Measurements from ENCODE around the gene NOC3L. TPM values are rescaled to one million over a fixed set of nuclear protein-coding genes. Genes with fewer than 3 reads are reported as not detected.

Gene NOC3L
- total and polyA plus RNA-seq, 9 of the 15 experiments (the other 6 are each of a cell fraction or from before 2014, with no cell fraction given) = 23.8 to 57.6 (median 32.6) TPM

DNA sequence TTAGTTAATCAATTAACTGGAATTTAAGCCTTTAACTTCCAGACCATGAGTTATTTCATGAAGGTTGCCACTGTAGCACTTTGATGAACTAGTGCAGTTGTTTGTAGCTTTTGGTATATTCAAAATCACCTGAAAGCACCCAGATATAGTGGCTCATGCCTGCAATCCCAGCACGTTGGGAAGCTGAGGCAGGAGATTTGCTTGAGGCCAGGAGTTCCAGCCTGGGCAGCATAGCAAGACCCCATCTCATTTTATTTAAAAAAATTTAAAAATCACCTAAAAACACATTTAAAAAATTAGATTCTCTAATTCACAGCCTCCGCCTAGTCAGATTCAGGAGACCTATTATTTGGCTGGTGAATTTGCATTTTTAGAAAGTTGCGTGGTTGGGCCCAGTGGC, 48.6 kb upstream of the NOC3L start:
- Histone ChIP-seq H4K20me1 (replicated peaks; ENCODE audit: control insufficient read depth, insufficient read depth, low read length) (no peaks in the 10 kb centered on the region), H3K9me1 (ENCODE audit: control insufficient read depth, insufficient read depth, low read length) (no peaks in the 10 kb centered on the region), H3K4me1 (replicated peaks in 1 of 2; ENCODE audit: control insufficient read depth in 2 of 2, insufficient read depth in 2 of 2, low read length in 2 of 2) (no peaks in the 10 kb centered on the region; a peak in 1 of 5 replicates), H3K9me3 (replicated peaks; ENCODE audit: control insufficient read depth, insufficient read depth, low read depth, low read length) (no peaks in the 10 kb centered on the region), H3K36me3 (ENCODE audit: control insufficient read depth, insufficient read depth, low read length) (no peaks in the 10 kb centered on the region), H3K9ac (ENCODE audit: insufficient read depth in 1 of 2, low read depth in 2 of 2, low read length in 2 of 2) (no peak overlapping the region), H3K79me2 (ENCODE audit: control insufficient read depth, insufficient read depth, low read length) (peaks cover 61% of the 10 kb centered on the region), H3K4me2 (ENCODE audit: insufficient read depth, low read length) (no peak overlapping the region), H3K27ac (ENCODE audit: extremely low read depth, low read depth, low read length) (no peak overlapping the region), H2AFZ (ENCODE audit: low read depth, low read length) (no peak overlapping the region), H3K4me3 (no peak overlapping the region), H3K27me3 (ENCODE audit: control insufficient read depth in 2 of 2, insufficient read depth in 2 of 2, low read length in 2 of 2) (no peaks in the 10 kb centered on the region)
- no peak for ATAC-seq
- no peak for FAIRE-seq
- WGBS (ENCODE audit: insufficient coverage, low coverage, missing lambda C conversion rate) = 89% methylated on average over 3 of the region's 3 CpGs
- intact Hi-C loops (cut with micrococcal nuclease) = no loop called here
- DNase-seq (ENCODE audit: extremely low read depth in 1 of 4, low spot score in 3 of 4) = no peak
- in situ Hi-C loops (cut with MboI) = no loop called here
- ChIA-PET CTCF (ENCODE audit: low intra/inter-chr PET ratio) (no interaction called here), POLR2A (no interaction called here)
- TF ChIP-seq TEAD1 (CRISPR knock-in tag; IDR thresholded peaks at IDR 0.05) (no peak), ZNF121 (CRISPR knock-in tag; conservative IDR thresholded peaks at IDR 0.05) (peak; percentile 45)
- BruUV-seq (replicated peaks) = no TSS peak

DNA sequence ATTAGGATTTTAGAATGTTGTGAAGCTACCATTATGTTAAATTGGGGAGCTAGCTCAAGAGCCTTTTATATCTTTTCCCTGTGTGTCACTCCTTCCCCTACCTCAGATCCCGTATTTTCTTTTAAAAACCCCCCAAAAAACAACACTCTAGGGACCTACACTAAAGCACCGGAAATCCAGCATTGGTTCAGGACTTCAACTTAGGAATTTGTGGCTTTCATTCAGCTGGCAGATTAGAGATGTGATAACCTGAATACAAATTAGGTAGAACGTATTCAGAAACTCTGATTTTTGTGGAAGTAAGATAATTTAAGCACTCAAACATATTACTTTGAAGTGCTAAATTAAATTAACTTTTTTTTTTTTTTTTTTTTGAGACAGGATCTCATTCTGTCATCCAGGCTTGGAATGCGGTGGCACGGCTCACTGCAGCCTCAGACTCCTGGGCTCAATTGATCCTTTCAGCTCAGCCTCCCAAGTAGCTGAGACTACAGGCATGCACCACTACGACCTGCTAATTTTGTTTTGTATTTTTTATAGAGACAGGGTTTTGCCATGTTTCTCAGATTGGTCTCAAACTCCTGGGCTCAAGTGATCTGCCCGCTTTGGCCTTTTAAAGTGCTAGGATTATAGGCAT, 46.4 kb upstream of the NOC3L start:
- no peak for FAIRE-seq
- TF ChIP-seq ILK (tag; IDR thresholded peaks at IDR 0.05; ENCODE audit: borderline replicate concordance, low read depth) (no peak), PCBP2 (IDR thresholded peaks at IDR 0.05; ENCODE audit: low read depth, low read length, poor library complexity, severe bottlenecking) (no peak), HNRNPLL (IDR thresholded peaks at IDR 0.05; ENCODE audit: low read depth, low read length, poor library complexity, severe bottlenecking) (no peak), ZNF444 (CRISPR knock-in tag; IDR thresholded peaks at IDR 0.05) (no peak), MEF2D (tag; conservative IDR thresholded peaks at IDR 0.05; ENCODE audit: low read depth) (no peak), GABPB1 (CRISPR knock-in tag; IDR thresholded peaks at IDR 0.05) (no peak), DACH1 (IDR thresholded peaks at IDR 0.05; ENCODE audit: partially characterized antibody) (no peak), GATAD2A (IDR thresholded peaks at IDR 0.05) (no peak), NR2C1 (IDR thresholded peaks at IDR 0.05) (no peak), NR2C1 (tag; IDR thresholded peaks at IDR 0.05) (no peak), JUND (IDR thresholded peaks at IDR 0.05; ENCODE audit: borderline replicate concordance, low read depth, low read length) (no peak), JUND (tag; IDR thresholded peaks at IDR 0.05; ENCODE audit: borderline replicate concordance, low read depth, low read length) (no peak), NONO (IDR thresholded peaks at IDR 0.05; ENCODE audit: low read depth in 2 of 2, low read length in 1 of 2) (no peak), HCFC1 (IDR thresholded peaks at IDR 0.05; ENCODE audit: low read depth, low read length) (no peak)
- TF ChIP-seq, protein P1, sequence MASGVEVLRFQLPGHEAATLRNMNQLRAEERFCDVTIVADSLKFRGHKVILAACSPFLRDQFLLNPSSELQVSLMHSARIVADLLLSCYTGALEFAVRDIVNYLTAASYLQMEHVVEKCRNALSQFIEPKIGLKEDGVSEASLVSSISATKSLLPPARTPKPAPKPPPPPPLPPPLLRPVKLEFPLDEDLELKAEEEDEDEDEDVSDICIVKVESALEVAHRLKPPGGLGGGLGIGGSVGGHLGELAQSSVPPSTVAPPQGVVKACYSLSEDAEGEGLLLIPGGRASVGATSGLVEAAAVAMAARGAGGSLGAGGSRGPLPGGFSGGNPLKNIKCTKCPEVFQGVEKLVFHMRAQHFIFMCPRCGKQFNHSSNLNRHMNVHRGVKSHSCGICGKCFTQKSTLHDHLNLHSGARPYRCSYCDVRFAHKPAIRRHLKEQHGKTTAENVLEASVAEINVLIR (CRISPR knock-in tag; IDR thresholded peaks at IDR 0.05) = no peak

More for the DNA sequence above, 46.4 kb upstream of the NOC3L start:
- H3K27ac ChIP-seq (ENCODE audit: extremely low read depth, low read depth, low read length) = no peak overlapping the region
- no peaks in the 10 kb centered on the region for H4K20me1 ChIP-seq (replicated peaks; ENCODE audit: control insufficient read depth, insufficient read depth, low read length)
- ChIA-PET CTCF (ENCODE audit: low intra/inter-chr PET ratio) (interaction anchor here (0.7 kb wide), 1 partner anchor 49 kb away, joined by 4 read pairs; no protein-coding TSS in a partner anchor), POLR2A (interaction anchor here (0.6 kb wide), 1 partner anchor 11 kb away, joined by 3 read pairs; no protein-coding TSS in a partner anchor)
- no peaks in the 10 kb centered on the region for H3K9me3 ChIP-seq (replicated peaks; ENCODE audit: control insufficient read depth, insufficient read depth, low read depth, low read length)
- DNase-seq (ENCODE audit: extremely low read depth in 1 of 4, low spot score in 3 of 4) = no peak
- no peak overlapping the region for H3K4me2 ChIP-seq (ENCODE audit: insufficient read depth, low read length)
- no peaks in the 10 kb centered on the region for H3K27me3 ChIP-seq (ENCODE audit: control insufficient read depth in 2 of 2, insufficient read depth in 2 of 2, low read length in 2 of 2)
- no peak overlapping the region for H3K4me3 ChIP-seq
- 63% methylated on average over 7 of the region's 7 CpGs for WGBS (ENCODE audit: insufficient coverage, low coverage, missing lambda C conversion rate)
- H3K9me1 ChIP-seq (ENCODE audit: control insufficient read depth, insufficient read depth, low read length) = no peaks in the 10 kb centered on the region
- no peak overlapping the region for H3K9ac ChIP-seq (ENCODE audit: insufficient read depth in 1 of 2, low read depth in 2 of 2, low read length in 2 of 2)
- H2AFZ ChIP-seq (ENCODE audit: low read depth, low read length) = no peak overlapping the region
- intact Hi-C loops (cut with micrococcal nuclease) = no loop called here
- H3K36me3 ChIP-seq (ENCODE audit: control insufficient read depth, insufficient read depth, low read length) = no peaks in the 10 kb centered on the region
- BruUV-seq (replicated peaks) = no TSS peak
- H3K79me2 ChIP-seq (ENCODE audit: control insufficient read depth, insufficient read depth, low read length) = peaks cover 76% of the 10 kb centered on the region
- ATAC-seq = no peak
- H3K4me1 ChIP-seq (replicated peaks in 1 of 2; ENCODE audit: control insufficient read depth in 2 of 2, insufficient read depth in 2 of 2, low read length in 2 of 2) = peaks cover 0 to 7% of the 10 kb centered on the region in 2 experiments; a peak in 1 of 5 replicates
- in situ Hi-C loops (cut with MboI) = no loop called here
